ENCODE data around the gene DTNBP1.

The DTNBP1 gene

DNA sequence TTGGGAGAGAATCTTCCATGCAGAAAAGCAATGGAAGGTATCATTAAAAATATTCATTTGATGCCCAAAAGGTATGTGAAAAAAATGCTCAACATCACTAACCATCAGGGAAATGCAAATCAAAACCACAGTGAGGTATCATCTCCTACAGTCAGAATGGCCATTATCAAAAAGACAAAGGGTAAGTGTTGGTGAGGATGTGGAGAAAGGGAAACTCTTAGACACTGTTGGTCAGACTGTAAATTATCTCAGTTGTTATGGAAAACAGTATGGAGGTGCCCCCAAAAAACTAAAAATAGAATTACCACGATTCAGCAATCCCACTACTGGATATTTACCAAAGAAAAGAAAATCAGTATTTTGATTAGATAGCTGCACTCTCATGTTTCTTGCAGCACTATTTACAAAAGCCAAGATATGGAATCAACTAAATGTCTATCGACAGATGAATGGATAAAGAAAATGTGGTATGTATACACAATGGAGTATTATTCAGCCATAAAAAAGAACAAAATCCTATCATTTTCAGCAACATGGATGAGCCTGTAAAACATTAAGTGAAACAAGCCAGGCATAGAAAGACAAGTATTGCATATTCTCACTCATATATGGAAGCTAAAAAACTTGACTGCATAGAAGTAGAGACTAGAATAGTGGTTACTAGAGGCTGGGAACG, 84.0 kb downstream of the DTNBP1 start:
- intact Hi-C loops (cut with DNase I; ENCODE audit: low total_unique reads): no loop called here
- DNase-seq: no peak
- Histone ChIP-seq H3K36me3 (no peaks in the 10 kb centered on the region), H3K27me3 (no peaks in the 10 kb centered on the region), H3K27ac (no peak overlapping the region), H3K4me3 (no peak overlapping the region), H3K4me1 (no peaks in the 10 kb centered on the region), H3K9me3 (no peaks in the 10 kb centered on the region)
- TF ChIP-seq, protein P1, sequence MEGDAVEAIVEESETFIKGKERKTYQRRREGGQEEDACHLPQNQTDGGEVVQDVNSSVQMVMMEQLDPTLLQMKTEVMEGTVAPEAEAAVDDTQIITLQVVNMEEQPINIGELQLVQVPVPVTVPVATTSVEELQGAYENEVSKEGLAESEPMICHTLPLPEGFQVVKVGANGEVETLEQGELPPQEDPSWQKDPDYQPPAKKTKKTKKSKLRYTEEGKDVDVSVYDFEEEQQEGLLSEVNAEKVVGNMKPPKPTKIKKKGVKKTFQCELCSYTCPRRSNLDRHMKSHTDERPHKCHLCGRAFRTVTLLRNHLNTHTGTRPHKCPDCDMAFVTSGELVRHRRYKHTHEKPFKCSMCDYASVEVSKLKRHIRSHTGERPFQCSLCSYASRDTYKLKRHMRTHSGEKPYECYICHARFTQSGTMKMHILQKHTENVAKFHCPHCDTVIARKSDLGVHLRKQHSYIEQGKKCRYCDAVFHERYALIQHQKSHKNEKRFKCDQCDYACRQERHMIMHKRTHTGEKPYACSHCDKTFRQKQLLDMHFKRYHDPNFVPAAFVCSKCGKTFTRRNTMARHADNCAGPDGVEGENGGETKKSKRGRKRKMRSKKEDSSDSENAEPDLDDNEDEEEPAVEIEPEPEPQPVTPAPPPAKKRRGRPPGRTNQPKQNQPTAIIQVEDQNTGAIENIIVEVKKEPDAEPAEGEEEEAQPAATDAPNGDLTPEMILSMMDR (IDR thresholded peaks at IDR 0.05): no peak

DNA sequence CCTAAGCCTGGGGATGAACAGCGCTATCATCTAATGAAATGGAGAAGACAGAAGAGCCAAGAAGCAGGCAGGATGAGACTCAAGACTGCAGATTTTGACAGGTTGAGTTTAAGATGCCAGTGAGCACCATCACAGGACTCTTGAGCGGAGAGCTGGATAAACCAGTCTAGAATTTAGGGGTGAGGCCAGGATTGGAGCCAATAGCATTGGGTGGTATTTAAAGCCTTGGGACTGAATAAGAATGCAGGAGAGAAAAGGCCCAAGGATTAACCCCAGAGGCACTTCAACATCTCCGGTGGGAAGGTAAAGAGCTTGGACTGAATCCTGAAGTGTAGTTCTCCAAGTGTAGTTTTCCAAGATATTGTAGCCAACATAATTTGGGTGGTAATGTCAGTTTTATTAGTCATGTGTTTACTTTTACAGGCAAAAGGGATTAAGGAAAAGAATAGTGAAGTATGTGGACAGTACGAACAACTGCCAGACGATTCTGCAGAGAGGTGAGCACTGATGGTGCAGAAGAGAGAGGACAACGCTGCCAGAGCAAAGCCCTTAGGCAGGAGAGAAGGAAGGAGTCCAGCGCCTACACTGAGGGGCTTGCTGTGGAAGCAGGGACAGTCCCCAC, 85.2 kb downstream of the DTNBP1 start:
- intact Hi-C loops (cut with DNase I; ENCODE audit: low total_unique reads): no loop called here
- Histone ChIP-seq H3K4me1 (no peaks in the 10 kb centered on the region), H3K27ac (no peak overlapping the region), H3K9me3 (no peaks in the 10 kb centered on the region), H3K36me3 (no peaks in the 10 kb centered on the region), H3K27me3 (no peaks in the 10 kb centered on the region), H3K4me3 (no peak overlapping the region)
- TF ChIP-seq, protein P1 (IDR thresholded peaks at IDR 0.05): no peak
- no peak for DNase-seq

DNA sequence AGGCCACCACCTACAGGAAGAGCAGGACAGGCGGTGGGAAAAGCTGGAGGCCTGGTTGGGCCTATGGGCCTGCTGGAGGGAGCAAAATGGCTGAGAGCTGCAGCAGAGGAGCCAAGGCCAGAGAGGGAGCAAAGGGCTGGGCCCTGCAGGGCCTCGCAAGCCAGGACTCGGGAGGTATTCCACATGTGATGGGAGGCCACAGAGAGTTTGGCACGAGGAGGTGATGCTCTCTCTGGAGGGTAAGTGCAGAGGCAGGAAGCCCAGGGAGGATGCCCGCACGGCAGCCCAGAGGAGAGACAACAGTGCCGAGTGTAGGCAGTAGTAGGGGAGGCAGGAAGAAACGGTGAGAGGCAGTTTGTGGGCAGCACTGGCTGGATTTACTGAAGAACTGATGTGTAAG, 85.7 kb downstream of the DTNBP1 start:
- Histone ChIP-seq H3K27ac (no peak overlapping the region), H3K4me3 (no peak overlapping the region), H3K9me3 (no peaks in the 10 kb centered on the region), H3K4me1 (no peaks in the 10 kb centered on the region), H3K27me3 (no peaks in the 10 kb centered on the region), H3K36me3 (no peaks in the 10 kb centered on the region)
- DNase-seq: no peak
- intact Hi-C loops (cut with DNase I; ENCODE audit: low total_unique reads): no loop called here
- TF ChIP-seq, protein P1 (IDR thresholded peaks at IDR 0.05): no peak

DNA sequence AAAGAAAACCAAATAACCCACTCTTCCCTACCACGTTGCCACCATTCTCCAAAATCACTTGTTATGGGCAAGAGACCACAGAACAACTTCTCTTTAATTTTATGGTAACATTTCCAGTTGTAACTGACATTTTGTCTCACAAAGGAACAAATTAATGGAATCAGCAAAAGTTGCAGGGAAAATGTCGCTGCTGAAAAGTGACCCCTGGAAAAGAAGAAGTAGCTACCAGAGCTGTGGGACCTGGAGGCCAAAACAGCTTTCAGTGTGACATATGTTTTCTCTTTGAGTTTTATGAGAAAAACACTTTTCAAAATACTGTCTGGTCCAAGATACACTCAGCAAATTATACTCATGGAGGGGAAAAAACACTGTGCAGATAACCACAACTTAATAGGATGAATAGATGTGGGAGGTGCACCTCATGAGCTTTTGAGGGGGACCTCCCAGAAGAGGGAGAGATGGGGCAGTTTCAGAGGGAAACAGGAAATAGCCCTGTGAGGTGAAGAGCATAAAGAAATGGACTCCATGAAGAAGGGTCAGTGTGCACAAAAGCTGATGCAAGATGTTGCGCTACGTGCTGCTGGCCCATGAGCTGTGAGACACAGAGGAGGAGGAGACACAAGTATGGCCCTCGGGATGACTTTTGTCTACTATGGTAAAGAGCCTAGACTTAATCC, 87.3 kb downstream of the DTNBP1 start:
- no peak overlapping the region for H3K4me3 ChIP-seq
- TF ChIP-seq, protein P1 (IDR thresholded peaks at IDR 0.05): no peak
- no peaks in the 10 kb centered on the region for H3K4me1 ChIP-seq
- H3K36me3 ChIP-seq: no peaks in the 10 kb centered on the region
- no peak overlapping the region for H3K27ac ChIP-seq
- intact Hi-C loops (cut with DNase I; ENCODE audit: low total_unique reads): no loop called here
- DNase-seq: no peak
- H3K27me3 ChIP-seq: no peaks in the 10 kb centered on the region
- no peaks in the 10 kb centered on the region for H3K9me3 ChIP-seq

DNA sequence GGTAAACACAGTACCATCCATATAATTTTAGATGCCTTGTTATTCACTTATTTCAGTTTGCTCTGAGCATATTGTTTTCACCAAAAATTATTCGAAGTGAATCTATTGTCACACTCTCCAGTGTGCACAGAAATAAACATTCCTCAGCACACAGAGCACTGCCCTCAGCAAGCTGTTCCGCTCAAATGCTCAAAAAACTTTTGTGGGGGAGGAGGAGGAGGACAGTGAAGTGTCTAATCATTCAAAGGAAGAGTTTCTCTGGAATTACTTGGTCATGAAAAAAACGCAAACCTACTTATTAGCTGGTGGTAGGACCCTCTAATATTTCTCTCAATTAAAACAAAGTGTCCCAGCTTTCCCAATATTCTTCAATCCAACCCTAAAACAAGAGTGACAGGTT, 88.3 kb downstream of the DTNBP1 start:
- intact Hi-C loops (cut with DNase I; ENCODE audit: low total_unique reads): no loop called here
- TF ChIP-seq, protein P1 (IDR thresholded peaks at IDR 0.05): no peak
- H3K36me3 ChIP-seq: no peaks in the 10 kb centered on the region
- H3K4me3 ChIP-seq: no peak overlapping the region
- no peak overlapping the region for H3K27ac ChIP-seq
- no peaks in the 10 kb centered on the region for H3K4me1 ChIP-seq
- DNase-seq: no peak
- no peaks in the 10 kb centered on the region for H3K9me3 ChIP-seq
- no peaks in the 10 kb centered on the region for H3K27me3 ChIP-seq

Measured in tibial artery (tissue), 4 donors.